Smooth muscle cell (in vitro differentiated cells): Measurements from ENCODE around the gene FCRL3. TPM values are rescaled to one million over a fixed set of nuclear protein-coding genes. Genes with fewer than 3 reads are reported as not detected.

Experiments
- DNase-seq: peaks from one replicate; lab custom pipeline; 2025; ENCODE audit not compliant: unreplicated experiment; lab: John Stamatoyannopoulos, UW
- H2AFZ ChIP-seq: fragments of 200-600 bp; sonication (generic); 2 replicates; pipeline ENCODE4 v1.6.0; 2016; ENCODE audit warnings: antibody characterized with exemption, low read depth, mild to moderate bottlenecking
- H3F3A ChIP-seq: fragments of 200-600 bp; sonication (generic); 2 replicates; pipeline ENCODE4 v1.6.0; 2017; ENCODE audit warnings: antibody characterized with exemption, low read depth
- H3K27ac ChIP-seq: fragments of 200-600 bp; sonication (generic); 2 replicates; pipeline ENCODE4 v1.5.1; 2016; ENCODE audit warnings: low read depth, mild to moderate bottlenecking
- H3K27me3 ChIP-seq: fragments of 200-600 bp; sonication (generic); 2 replicates; pipeline ENCODE4 v1.6.1; 2016; ENCODE audit warnings: low read depth, mild to moderate bottlenecking
- H3K36me3 ChIP-seq: fragments of 200-600 bp; sonication (generic); 2 replicates; pipeline ENCODE4 v1.5.1; 2016; ENCODE audit warnings: low read depth
- H3K4me1 ChIP-seq: fragments of 200-600 bp; sonication (generic); 2 replicates; pipeline ENCODE4 v1.5.1; 2016; ENCODE audit warnings: low read depth
- H3K4me2 ChIP-seq: fragments of 200-600 bp; sonication (generic); 2 replicates; pipeline ENCODE4 v1.6.0; 2016; ENCODE audit warnings: mild to moderate bottlenecking
- H3K4me3 ChIP-seq: fragments of 200-600 bp; sonication (generic); 2 replicates; pipeline ENCODE4 v1.5.1; 2016; ENCODE audit warnings: mild to moderate bottlenecking
- H3K79me2 ChIP-seq: fragments of 200-600 bp; sonication (generic); 2 replicates; pipeline ENCODE4 v1.6.0; 2016; ENCODE audit warnings: low read depth, mild to moderate bottlenecking
- H3K9ac ChIP-seq: fragments of 200-600 bp; sonication (generic); 2 replicates; pipeline ENCODE4 v1.6.0; 2016; ENCODE audit warnings: low read depth
- H3K9me3 ChIP-seq: fragments of 200-600 bp; sonication (generic); replicated peaks from 2 replicates; pipeline ENCODE4 v1.5.1; 2016; ENCODE audit warnings: low read depth
- H4K20me1 ChIP-seq: fragments of 200-600 bp; sonication (generic); 2 replicates; pipeline ENCODE4 v1.6.0; 2016; ENCODE audit warnings: low read depth
- WGBS: methylation state at CpG from one replicate; pipeline ENCODE4 v1.1.7; 2016; ENCODE audit warnings: low lambda C conversion rate; 5-methylcytosine and 5-hydroxymethylcytosine counted together
- polyA plus RNA-seq: library from polyadenylated mRNA; unstranded; fragments of >200 nt; fragmentation: Nextera tagmentation; extraction: Ambion mirVana; gene quantifications from 2 replicates; pipeline ENCODE4 v1.2.1, GENCODE V29; 2016
- total RNA-seq: library from RNA; depleted of rRNA; stranded (reverse); fragments of >200 nt; gene quantifications from 2 replicates; pipeline ENCODE4 v1.2.3, GENCODE V29; 2014
- TF ChIP-seq, protein P1 (sequence below): fragments of 200-600 bp; sonication (generic); IDR thresholded peaks from 2 replicates; pipeline ENCODE4 v1.5.1; 2017; ENCODE audit warnings: borderline replicate concordance, mild to moderate bottlenecking, antibody characterized with exemption; ENCODE audit not compliant: insufficient read depth, poor library complexity, severe bottlenecking

Gene FCRL3
- total and polyA plus RNA-seq, 2 experiments from 2014 or later, result not detected

DNA sequence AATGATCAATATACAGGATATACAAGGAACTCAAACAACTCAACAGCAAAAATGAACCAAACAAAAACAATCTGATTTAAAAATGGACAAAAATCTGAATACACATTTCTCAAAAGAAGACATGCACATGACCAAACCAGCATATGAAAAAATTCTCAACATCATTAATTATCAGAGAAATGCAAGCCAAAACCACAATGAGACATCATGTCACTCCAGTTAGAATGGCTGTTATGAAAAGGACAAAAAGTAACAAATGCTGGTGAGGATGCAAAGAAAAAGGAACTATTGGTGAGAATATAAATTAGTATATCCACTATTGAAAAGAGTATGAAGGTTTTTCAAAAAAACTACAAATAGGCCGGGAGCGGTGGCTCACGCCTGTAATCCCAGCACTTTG is 42.0 kb downstream of the FCRL3 start:
- TF ChIP-seq, protein P1, sequence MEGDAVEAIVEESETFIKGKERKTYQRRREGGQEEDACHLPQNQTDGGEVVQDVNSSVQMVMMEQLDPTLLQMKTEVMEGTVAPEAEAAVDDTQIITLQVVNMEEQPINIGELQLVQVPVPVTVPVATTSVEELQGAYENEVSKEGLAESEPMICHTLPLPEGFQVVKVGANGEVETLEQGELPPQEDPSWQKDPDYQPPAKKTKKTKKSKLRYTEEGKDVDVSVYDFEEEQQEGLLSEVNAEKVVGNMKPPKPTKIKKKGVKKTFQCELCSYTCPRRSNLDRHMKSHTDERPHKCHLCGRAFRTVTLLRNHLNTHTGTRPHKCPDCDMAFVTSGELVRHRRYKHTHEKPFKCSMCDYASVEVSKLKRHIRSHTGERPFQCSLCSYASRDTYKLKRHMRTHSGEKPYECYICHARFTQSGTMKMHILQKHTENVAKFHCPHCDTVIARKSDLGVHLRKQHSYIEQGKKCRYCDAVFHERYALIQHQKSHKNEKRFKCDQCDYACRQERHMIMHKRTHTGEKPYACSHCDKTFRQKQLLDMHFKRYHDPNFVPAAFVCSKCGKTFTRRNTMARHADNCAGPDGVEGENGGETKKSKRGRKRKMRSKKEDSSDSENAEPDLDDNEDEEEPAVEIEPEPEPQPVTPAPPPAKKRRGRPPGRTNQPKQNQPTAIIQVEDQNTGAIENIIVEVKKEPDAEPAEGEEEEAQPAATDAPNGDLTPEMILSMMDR, result no peak
- H3K9me3 ChIP-seq, result no peaks in the 10 kb centered on the region
- H3K36me3 ChIP-seq, result no peaks in the 10 kb centered on the region
- H3K4me2 ChIP-seq, result no peak overlapping the region
- H4K20me1 ChIP-seq, result no peaks in the 10 kb centered on the region
- no peak overlapping the region for H2AFZ ChIP-seq
- WGBS, result 89% methylated on average over 3 of the region's 3 CpGs
- H3K27me3 ChIP-seq, result no peaks in the 10 kb centered on the region
- H3K9ac ChIP-seq, result no peak overlapping the region
- H3F3A ChIP-seq, result no peaks in the 10 kb centered on the region
- H3K4me1 ChIP-seq, result no peaks in the 10 kb centered on the region
- no peak for DNase-seq
- H3K79me2 ChIP-seq, result no peaks in the 10 kb centered on the region
- H3K27ac ChIP-seq, result no peak overlapping the region
- no peak overlapping the region for H3K4me3 ChIP-seq

DNA sequence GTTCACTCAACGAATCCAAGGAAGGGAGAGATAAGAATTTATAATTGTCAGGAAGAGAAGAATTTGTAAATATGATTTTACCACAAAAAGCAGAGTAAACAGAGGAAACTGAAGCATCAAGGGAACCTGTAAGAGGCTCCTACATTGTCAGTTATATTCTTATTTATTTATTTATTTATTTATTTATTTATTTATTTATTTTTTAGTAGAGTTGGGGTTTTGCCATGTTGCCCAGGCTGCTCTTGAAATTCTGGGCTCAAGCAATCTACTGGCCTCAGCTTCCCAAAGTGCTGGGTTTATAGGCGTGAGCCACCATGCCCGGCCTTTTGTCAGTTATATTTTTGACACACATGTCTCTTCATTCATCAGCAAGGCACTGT is 47.1 kb downstream of the FCRL3 start:
- WGBS, result 88% methylated on average over 3 of the region's 3 CpGs
- no peak overlapping the region for H3K4me3 ChIP-seq
- H3K79me2 ChIP-seq, result no peaks in the 10 kb centered on the region
- no peak overlapping the region for H3K9ac ChIP-seq
- no peaks in the 10 kb centered on the region for H3K4me1 ChIP-seq
- H4K20me1 ChIP-seq, result no peaks in the 10 kb centered on the region
- TF ChIP-seq, protein P1, result no peak
- no peaks in the 10 kb centered on the region for H3K36me3 ChIP-seq
- H3K27ac ChIP-seq, result no peak overlapping the region
- DNase-seq, result no peak
- H3F3A ChIP-seq, result no peaks in the 10 kb centered on the region
- no peak overlapping the region for H2AFZ ChIP-seq
- H3K9me3 ChIP-seq, result no peaks in the 10 kb centered on the region
- H3K27me3 ChIP-seq, result peaks cover 5% of the 10 kb centered on the region
- no peak overlapping the region for H3K4me2 ChIP-seq

DNA sequence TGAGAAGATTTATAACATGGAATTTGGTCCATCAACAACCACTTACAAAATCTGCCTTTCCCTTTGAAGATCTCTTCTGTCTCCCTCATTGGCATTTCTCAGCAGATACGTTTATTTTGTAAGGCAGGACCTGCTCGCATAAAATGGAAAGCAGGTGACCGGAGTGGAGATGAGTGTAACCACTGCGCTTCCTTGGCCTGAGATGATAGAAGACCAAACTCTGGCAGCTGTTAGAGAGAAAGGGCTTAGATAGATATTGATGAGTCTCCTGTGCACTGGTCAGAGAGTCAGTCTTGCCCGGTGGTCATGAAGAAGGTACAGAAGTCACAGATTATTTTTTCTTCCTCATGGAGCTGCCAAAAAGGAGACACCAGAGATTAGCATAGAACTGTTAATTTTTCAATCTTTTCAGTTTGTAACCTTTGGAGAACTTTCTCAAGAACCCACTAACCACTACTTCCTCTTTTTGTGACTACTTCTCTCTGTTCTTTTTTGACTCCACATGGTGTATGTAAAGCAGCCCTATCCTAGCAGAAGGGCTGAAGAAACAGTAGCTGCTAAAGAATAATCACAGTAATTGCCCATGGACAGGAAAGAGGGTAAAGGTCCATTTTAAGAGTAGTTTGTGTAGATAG is 47.6 kb downstream of the FCRL3 start:
- H3F3A ChIP-seq, result no peaks in the 10 kb centered on the region
- WGBS, result 94% methylated on average over 5 of the region's 5 CpGs

DNA sequence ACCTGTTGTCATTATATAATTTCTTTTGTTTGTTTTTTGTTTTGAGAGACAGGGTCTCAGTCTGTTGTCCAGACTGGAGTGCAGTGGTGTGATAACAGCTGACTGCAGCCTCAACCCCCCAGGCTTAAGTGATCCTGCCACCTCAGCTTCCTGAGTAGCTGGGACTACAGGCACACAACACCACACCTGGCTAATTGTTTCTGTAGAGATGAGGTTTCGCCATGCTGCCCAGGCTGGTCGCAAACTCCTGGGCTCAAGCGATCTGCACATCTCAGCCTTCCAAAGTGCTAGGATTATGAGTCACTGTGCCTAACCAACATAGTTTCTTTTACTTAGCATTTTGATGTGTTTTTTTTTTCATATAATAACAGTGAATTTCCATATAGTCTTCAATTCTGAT is 52.3 kb downstream of the FCRL3 start:
- H3F3A ChIP-seq, result no peaks in the 10 kb centered on the region
- H3K4me2 ChIP-seq, result no peak overlapping the region
- H3K9ac ChIP-seq, result no peak overlapping the region
- no peaks in the 10 kb centered on the region for H4K20me1 ChIP-seq
- no peaks in the 10 kb centered on the region for H3K79me2 ChIP-seq
- no peak overlapping the region for H3K27ac ChIP-seq
- H3K4me3 ChIP-seq, result no peak overlapping the region
- H3K9me3 ChIP-seq, result no peaks in the 10 kb centered on the region
- TF ChIP-seq, protein P1, result no peak
- no peaks in the 10 kb centered on the region for H3K36me3 ChIP-seq
- WGBS, result 86% methylated on average over 3 of the region's 3 CpGs
- H3K4me1 ChIP-seq, result no peaks in the 10 kb centered on the region
- H2AFZ ChIP-seq, result no peak overlapping the region
- no peak for DNase-seq
- peaks cover 5% of the 10 kb centered on the region for H3K27me3 ChIP-seq

More for the DNA sequence above, 47.6 kb downstream of the FCRL3 start:
- DNase-seq, result no peak
- no peaks in the 10 kb centered on the region for H3K79me2 ChIP-seq
- H3K4me2 ChIP-seq, result no peak overlapping the region
- H3K4me3 ChIP-seq, result no peak overlapping the region
- H3K9me3 ChIP-seq, result no peaks in the 10 kb centered on the region
- H2AFZ ChIP-seq, result no peak overlapping the region
- H3K27me3 ChIP-seq, result peaks cover 5% of the 10 kb centered on the region
- H4K20me1 ChIP-seq, result no peaks in the 10 kb centered on the region
- no peak overlapping the region for H3K9ac ChIP-seq
- no peaks in the 10 kb centered on the region for H3K4me1 ChIP-seq
- TF ChIP-seq, protein P1, result no peak
- no peaks in the 10 kb centered on the region for H3K36me3 ChIP-seq
- no peak overlapping the region for H3K27ac ChIP-seq
